Activated T-helper 1 cell treated with Interleukin-2 at 50 U/mL for 16 hours (primary cell): ENCODE data around the gene ADAM33.

Source experiments
- DNase-seq: peaks from one replicate; pipeline ENCODE4 v3.0.0-alpha.2; 2020; ENCODE audit warnings: low read depth

Gene ADAM33

GRCh38 chr20:3710011-3710466 is 28.2 kb upstream of the ADAM33 start:
- DNase-seq, result no peak

GRCh38 chr20:3707508-3707899 is 25.7 kb upstream of the ADAM33 start:
- DNase-seq, result no peak

- no peak for DNase-seq
Measured at GRCh38 chr20:3706774-3707507, 25.1 kb upstream of the ADAM33 start.

GRCh38 chr20:3705970-3706739 is 24.3 kb upstream of the ADAM33 start:
- no peak for DNase-seq

GRCh38 chr20:3705491-3705969 is 23.7 kb upstream of the ADAM33 start:
- DNase-seq, result no peak

- no peak for DNase-seq
Measured at GRCh38 chr20:3704087-3704486, 22.3 kb upstream of the ADAM33 start.

GRCh38 chr20:3702611-3703391 is 21.0 kb upstream of the ADAM33 start:
- no peak for DNase-seq

- DNase-seq, result no peak
Measured at GRCh38 chr20:3701061-3701998, 19.5 kb upstream of the ADAM33 start.

GRCh38 chr20:3699037-3699436 is 17.2 kb upstream of the ADAM33 start:
- no peak for DNase-seq

GRCh38 chr20:3698591-3699001 is 16.8 kb upstream of the ADAM33 start:
- no peak for DNase-seq

- no peak for DNase-seq
Measured at GRCh38 chr20:3697588-3698305, 15.9 kb upstream of the ADAM33 start.

GRCh38 chr20:3696745-3697587 is 15.2 kb upstream of the ADAM33 start:
- DNase-seq, result no peak

GRCh38 chr20:3696200-3696599 is 14.4 kb upstream of the ADAM33 start:
- DNase-seq, result no peak

- no peak for DNase-seq
Measured at GRCh38 chr20:3694864-3695263, 13.1 kb upstream of the ADAM33 start.

GRCh38 chr20:3693376-3693775 is 11.6 kb upstream of the ADAM33 start:
- DNase-seq, result no peak

- no peak for DNase-seq
Measured at GRCh38 chr20:3692706-3693294, 11.0 kb upstream of the ADAM33 start.

GRCh38 chr20:3691897-3692296 is 10.1 kb upstream of the ADAM33 start:
- DNase-seq, result no peak

GRCh38 chr20:3691306-3691705 is 9.5 kb upstream of the ADAM33 start:
- no peak for DNase-seq

GRCh38 chr20:3690413-3690812 is 8.6 kb upstream of the ADAM33 start:
- no peak for DNase-seq
